NCI-H1105 (cell line): ENCODE measurements around the gene RCAN2.

Experiments
- DNase-seq: peaks from one replicate; lab custom pipeline; 2025; lab: John Stamatoyannopoulos, UW

Gene RCAN2

DNA sequence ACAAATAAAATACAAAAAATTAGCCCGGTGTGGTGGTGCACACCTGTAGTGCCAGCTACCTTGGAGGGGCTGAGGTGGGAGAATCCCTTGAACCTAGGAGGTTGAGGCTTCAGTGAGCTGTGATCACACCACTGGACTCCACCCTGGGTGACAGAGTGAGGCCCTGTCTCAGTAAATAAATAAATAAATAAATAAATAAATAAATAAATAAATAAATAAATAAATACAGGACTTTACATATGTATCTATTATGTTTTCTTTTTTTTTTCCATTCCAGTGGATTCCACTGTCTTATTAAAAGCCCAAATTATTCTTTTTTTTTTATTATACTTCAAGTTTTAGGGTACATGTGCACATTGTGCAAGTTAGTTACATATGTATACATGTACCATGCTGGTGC lies 279.3 kb downstream of the RCAN2 start:
- DNase-seq: no peak

DNA sequence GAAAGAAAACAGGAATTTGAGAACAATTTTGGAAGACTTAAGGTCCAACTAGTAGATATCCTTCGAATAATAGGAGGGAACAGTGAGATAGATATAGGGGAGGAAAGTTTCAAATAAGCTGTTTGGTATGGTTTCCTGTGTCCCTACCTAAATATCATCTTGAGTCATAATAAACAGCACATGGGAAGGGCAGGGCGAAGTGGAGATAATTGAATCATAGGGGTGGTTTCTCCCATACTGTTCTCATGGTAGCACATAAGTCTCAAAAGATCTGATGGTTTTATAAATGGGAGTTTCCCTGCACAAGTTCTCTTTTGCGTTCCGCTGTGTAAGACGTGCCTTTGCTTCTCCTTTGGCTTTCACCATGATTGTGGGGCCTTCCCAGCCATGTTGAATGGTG lies 281.0 kb downstream of the RCAN2 start:
- DNase-seq: no peak

- DNase-seq: no peak
Measured at GRCh38 chr6:46208303-46208702, 282.9 kb downstream of the RCAN2 start.

- DNase-seq: no peak
Measured at GRCh38 chr6:46207174-46207573, 284.1 kb downstream of the RCAN2 start.

DNA sequence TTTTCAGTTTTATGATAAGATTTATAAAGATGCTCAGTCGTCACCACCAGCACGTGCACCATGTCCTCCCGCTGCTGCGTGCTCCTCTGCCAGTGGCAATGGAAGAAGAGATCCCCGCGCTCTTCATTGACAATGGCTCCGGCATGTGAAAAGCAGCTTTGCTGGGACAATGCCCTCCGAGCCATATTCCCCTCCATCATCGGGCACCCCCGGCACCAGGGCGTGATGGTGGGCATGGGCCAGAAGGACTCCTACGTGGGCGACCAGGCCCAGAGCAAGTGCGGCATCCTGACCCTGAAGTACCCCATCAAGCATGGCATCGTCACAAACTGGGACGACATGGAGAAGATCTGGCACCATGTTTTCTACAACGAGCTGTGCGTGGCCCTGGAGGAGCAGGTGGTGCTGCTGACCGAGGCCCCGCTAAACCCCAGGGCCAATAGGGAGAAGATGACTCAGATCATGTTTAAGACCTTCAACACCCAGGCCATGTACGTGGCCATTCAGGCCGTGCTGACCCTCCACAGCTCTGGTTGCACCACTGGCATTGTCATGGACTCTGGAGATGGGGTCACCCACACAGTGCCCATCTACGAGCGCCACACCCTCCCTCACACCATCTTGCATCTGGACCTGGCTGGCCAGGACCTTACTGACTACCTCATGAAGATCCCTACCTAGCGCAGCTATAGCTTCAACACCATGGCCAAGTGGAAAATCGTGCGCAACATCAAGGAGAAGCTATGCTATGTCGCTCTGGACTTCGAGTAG lies 286.2 kb downstream of the RCAN2 start:
- DNase-seq: no peak

GRCh38 chr6:46203391-46204177 lies 287.7 kb downstream of the RCAN2 start:
- no peak for DNase-seq

GRCh38 chr6:46201702-46202101 lies 289.5 kb downstream of the RCAN2 start:
- DNase-seq: no peak

- DNase-seq: no peak
Measured at GRCh38 chr6:46199387-46199786, 291.9 kb downstream of the RCAN2 start.

- no peak for DNase-seq
Measured at GRCh38 chr6:46191961-46192360, 299.3 kb downstream of the RCAN2 start.

DNA sequence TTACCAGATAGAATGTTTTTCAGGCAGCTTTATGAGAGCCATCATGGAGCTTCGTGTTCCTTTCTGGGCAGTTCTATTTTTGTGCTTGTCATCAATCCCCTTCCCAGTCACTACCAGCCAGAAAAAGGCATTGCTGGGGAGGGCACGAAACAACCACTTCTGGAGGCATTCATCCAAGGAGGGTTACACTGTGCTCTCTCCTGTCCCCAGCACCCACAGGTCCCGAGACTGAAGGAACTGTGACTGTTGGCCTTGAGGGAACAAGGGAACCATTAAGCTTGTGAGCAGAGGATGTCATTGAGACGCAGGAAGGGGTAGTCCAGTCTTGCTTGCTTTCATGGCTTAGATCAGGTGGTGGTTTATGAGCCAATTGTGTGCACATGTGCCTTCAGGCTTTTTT lies 300.4 kb downstream of the RCAN2 start:
- no peak for DNase-seq

DNA sequence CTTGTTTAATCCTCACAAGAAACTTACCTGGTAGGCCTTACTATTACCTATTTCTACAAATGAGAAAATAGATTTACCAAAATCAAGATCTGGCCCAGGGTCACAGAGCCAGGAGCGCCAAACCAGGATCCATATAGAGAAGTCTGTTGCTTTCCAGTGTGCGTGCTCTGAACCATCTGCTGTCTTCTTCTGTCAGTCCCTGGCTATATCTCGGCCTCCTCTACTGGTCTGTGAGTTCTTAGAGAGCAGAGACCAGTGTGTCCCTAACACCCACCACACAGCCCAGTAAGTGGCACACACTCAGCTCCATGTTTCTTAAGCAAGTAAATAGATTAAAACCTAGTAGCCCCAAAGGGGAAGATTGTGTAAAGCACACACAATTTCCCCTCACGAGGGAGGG lies 301.5 kb downstream of the RCAN2 start:
- DNase-seq: no peak

DNA sequence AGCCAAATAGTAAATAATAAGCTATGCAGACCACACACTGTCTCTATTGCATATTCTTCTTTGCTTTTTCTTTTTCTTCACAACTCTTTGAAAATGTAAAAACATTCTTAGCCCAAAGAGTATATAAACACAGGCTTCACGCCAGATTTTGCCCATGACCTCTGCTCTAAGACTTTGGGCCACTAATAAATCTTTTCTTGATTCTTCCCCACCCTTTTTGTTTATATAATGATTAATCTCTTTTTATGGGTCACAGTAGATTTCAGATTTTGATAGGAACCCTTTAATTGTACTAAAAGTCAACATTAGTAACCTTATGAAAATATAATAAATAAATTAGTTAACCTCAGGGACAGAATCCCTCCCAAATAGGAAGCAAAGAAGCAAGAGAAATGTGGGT lies 304.7 kb downstream of the RCAN2 start:
- no peak for DNase-seq

GRCh38 chr6:46184114-46184513 lies 307.1 kb downstream of the RCAN2 start:
- no peak for DNase-seq

GRCh38 chr6:46175976-46176375 lies 315.3 kb downstream of the RCAN2 start:
- no peak for DNase-seq

DNA sequence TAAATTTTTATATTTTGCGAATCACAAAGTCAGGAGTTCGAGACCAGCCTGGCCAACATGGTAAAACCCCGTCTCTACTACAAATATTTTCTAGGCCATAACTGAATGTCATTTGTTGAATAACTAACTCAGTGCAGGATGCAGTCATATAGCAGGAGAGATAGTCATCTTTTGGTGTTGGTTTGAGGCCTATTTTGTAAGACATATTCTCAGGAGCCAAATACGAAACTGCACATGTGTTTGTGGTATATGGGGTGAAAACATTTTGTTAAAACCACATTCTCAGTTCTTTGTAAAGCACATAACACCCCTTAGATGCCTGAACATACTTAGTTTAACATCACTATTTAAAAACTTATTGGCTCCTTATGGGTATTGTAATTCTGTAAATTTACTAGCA lies 315.8 kb downstream of the RCAN2 start:
- DNase-seq: no peak

GRCh38 chr6:46174904-46175303 lies 316.3 kb downstream of the RCAN2 start:
- no peak for DNase-seq

GRCh38 chr6:46172176-46172575 lies 319.1 kb downstream of the RCAN2 start:
- no peak for DNase-seq
